ENCODE results near the gene ILF2.

DNA sequence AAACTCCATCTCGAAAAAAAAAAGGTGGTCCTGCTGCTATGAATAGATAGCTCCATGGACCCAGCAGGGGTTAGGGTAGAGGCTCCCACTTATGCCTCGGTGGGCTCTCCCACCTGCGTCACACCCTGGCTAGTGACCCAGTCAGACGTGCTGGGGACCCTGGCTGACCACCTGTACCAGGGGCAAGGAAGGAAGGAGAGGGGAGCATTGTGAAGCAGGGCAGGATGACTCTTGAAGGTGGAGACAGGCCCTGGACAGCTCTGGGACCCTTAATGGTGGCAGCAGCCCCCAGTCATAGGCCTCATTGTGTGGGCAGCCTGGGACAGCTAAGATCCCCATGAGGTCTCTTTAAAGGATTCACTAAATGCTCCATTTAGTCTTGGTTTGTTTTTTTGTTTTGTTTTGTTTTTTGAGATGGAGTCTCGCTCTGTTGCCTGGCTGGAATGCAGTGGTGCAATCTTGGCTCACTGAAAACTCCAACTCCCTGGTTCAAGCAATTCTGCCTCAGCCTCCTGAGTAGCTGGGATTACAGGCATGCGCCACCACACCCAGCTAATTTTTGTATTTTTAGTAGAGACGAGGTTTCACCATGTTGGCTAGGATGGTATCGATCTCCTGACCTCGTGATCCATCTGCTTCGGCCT is 22.7 kb downstream of the ILF2 start:
- TF ChIP-seq, protein P1, sequence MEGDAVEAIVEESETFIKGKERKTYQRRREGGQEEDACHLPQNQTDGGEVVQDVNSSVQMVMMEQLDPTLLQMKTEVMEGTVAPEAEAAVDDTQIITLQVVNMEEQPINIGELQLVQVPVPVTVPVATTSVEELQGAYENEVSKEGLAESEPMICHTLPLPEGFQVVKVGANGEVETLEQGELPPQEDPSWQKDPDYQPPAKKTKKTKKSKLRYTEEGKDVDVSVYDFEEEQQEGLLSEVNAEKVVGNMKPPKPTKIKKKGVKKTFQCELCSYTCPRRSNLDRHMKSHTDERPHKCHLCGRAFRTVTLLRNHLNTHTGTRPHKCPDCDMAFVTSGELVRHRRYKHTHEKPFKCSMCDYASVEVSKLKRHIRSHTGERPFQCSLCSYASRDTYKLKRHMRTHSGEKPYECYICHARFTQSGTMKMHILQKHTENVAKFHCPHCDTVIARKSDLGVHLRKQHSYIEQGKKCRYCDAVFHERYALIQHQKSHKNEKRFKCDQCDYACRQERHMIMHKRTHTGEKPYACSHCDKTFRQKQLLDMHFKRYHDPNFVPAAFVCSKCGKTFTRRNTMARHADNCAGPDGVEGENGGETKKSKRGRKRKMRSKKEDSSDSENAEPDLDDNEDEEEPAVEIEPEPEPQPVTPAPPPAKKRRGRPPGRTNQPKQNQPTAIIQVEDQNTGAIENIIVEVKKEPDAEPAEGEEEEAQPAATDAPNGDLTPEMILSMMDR (IDR thresholded peaks at IDR 0.05) = no peak
- no peak for TF ChIP-seq EZH2 (IDR thresholded peaks at IDR 0.05; ENCODE audit: borderline replicate concordance, insufficient read depth, low read depth, low read length, poor library complexity, severe bottlenecking)

Measured in B cell (primary cell).